Stomach smooth muscle (tissue), 2 donors: ENCODE data around the gene TGM2.
"Not testable (repeated sequence)": the region's sequence is repeated elsewhere in the genome, so short reads cannot be mapped to it uniquely, and the experiment has no call there.

Experiments
- H3K27ac ChIP-seq: one replicate; pipeline ENCODE4 v1.7.0; 2013; ENCODE audit warnings: mild to moderate bottlenecking, low read length, inconsistent platforms
- H3K27me3 ChIP-seq, 2 donors: one replicate each; pipeline ENCODE4 v1.7.0; 2013; ENCODE audit warnings: low read length in 2 of 2; ENCODE audit not compliant: insufficient read depth in 2 of 2, control insufficient read depth in 1 of 2
- H3K36me3 ChIP-seq, 2 donors: one replicate each; pipeline ENCODE4 v1.7.0; 2013; ENCODE audit warnings: low read length in 2 of 2; ENCODE audit not compliant: control insufficient read depth in 2 of 2, insufficient read depth in 2 of 2
- H3K4me1 ChIP-seq: one replicate; pipeline ENCODE4 v1.7.0; 2013; ENCODE audit warnings: low read length; ENCODE audit not compliant: control insufficient read depth, insufficient read depth
- H3K4me3 ChIP-seq, 2 donors: one replicate each; pipeline ENCODE4 v1.7.0; 2013; ENCODE audit warnings: low read length in 2 of 2
- H3K9ac ChIP-seq, 2 donors: one replicate each; pipeline ENCODE4 v1.7.0; 2013; ENCODE audit warnings: low read length in 2 of 2, mild to moderate bottlenecking in 1 of 2
- H3K9me3 ChIP-seq, 2 donors: one replicate each; pipeline ENCODE4 v1.7.0; 2013; ENCODE audit warnings: low read length in 2 of 2; ENCODE audit not compliant: control insufficient read depth in 2 of 2
- donor health status: healthy.
- donor health status: Pancreatic carcinoma.

The TGM2 gene

DNA sequence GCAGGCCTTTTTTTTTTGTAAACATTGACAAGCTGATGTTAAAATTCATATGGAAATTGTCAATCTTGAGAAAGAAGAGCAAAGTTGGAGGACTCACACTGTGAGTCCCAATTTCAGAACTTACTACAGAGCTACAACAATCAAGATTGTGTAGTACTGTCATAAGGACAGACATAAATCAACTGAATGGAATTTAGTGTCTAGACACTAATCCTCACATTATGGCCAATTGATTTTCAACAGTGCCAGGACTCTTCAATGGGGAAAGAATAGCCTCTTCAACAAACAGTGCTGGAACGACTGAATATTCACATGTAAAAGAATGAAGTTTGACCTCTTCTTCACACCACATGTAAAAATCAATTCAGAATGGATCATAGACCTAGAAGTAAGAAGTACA, 60.8 kb downstream of the TGM2 start:
- Histone ChIP-seq H3K27me3 (no peaks in the 10 kb centered on the region), H3K9me3 (no peaks in the 10 kb centered on the region), H3K9ac (no peak overlapping the region), H3K4me3 (no peak overlapping the region), H3K27ac (no peak overlapping the region), H3K4me1 (peaks cover 11% of the 10 kb centered on the region), H3K36me3 (no peaks in the 10 kb centered on the region)

DNA sequence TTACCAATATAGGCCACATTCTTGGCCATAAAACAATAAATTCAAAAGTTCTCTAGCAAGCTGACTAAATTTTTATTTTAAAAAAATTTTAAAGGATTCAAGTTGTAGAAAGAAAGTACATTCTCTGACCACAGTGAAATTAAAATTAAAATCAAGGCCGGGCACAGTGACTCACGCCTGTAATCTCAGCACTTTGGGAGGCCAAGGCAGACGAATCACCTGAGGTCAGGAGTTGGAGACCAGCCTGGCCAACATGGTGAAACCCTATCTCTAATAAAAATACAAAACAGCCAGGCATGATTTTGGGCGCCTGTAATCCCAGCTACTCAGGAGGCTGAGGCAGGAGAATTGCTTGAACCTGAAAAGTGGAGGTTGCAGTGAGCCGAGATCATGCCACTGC, 62.9 kb downstream of the TGM2 start:
- H3K4me1 ChIP-seq, H3K9ac ChIP-seq, H3K4me3 ChIP-seq, H3K9me3 ChIP-seq, H3K27me3 ChIP-seq, H3K36me3 ChIP-seq, H3K27ac ChIP-seq: not testable (repeated sequence)

DNA sequence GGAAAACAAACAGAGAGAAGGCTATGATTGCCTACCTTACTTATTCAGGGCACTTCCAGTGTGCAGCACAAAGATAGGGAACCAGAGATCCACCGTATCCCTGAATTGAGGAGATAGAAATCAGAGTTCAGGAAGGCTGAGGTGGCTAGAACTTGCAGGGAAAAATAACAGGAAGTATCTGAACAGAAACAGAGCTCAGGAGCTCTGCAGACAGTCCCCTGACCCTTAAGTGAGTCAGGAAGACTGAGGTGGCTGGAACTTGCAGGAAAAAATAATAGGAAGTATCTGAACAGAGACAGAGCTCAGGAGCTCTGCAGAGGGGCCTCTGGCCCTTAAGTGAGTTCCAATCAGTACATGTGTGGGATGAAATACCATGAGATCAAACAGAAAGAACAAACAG, 66.1 kb downstream of the TGM2 start:
- Histone ChIP-seq H3K9ac (no peak overlapping the region), H3K4me3 (no peak overlapping the region), H3K36me3 (no peaks in the 10 kb centered on the region), H3K4me1 (peaks cover 9% of the 10 kb centered on the region), H3K9me3 (no peaks in the 10 kb centered on the region), H3K27me3 (no peaks in the 10 kb centered on the region), H3K27ac (no peak overlapping the region)

DNA sequence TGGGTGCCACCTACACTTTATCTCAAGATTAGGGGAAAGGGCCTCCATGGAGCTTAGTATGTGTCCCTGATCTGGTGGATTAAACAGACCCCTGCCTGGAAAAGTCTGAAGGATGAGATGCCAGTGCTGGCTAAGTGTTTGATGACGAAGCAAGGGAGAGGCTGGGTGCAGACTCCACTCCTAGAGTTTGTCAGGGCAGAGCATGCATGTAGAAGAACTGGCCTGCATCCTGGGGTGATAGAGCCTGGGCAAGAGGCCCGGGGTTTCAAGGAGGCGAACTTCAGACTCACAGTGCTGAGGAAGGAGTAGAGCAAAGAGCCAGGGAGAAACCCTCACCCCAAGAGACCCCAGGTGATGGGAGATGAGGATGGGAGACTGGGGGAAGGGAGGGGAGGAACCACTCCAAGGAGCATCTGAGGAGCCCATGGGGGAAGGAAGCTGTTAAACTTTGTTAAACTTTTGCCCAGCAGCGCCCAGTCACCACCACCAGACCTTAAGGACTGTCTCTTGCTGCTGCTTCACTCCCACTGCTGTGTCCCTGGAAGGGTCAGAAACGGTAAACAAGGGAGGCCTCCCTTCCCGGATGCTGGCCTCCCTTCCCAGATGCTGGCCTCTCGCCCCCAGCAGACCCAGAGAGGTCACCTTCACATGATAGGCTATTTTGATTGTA, 69.9 kb downstream of the TGM2 start:
- Histone ChIP-seq H3K27ac (peak overlapping the region; percentile 49), H3K9ac (peak overlapping the region in 1 of 2 donors; percentile 5), H3K27me3 (no peaks in the 10 kb centered on the region), H3K36me3 (peaks cover 7% of the 10 kb centered on the region in 2 donors), H3K9me3 (no peaks in the 10 kb centered on the region), H3K4me1 (peaks cover 19% of the 10 kb centered on the region), H3K4me3 (no peak overlapping the region)

DNA sequence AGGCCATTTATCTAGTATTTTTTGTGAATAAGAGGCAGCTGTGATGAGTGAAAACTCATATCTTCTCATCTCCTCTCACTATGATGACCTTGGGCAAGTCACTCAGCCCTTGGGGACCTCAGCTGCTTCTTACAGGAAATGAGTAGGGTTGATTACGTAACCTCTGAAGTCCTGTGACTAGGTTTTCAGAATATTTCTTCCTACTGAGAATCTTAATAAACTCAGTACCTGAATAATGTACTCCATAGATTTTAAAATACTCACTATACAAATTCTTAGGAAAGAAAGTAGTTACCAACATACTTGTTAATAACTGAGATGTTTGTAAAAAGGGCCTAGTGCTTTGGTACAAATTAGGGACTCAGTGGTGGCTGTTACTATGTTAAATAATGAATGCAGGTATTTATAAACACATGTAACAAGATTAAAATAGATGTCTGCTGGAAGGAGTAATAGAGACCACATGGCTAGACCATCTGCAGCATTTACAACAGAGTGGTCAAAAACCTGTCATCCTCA, 70.6 kb downstream of the TGM2 start:
- Histone ChIP-seq H3K4me3 (peak overlapping the region in 1 of 2 donors; percentile 16), H3K27ac (peak overlapping the region; percentile 49), H3K9ac (peak overlapping the region in 1 of 2 donors; percentile 5), H3K36me3 (peaks cover 14 to 15% of the 10 kb centered on the region in 2 donors), H3K27me3 (no peaks in the 10 kb centered on the region), H3K9me3 (no peaks in the 10 kb centered on the region), H3K4me1 (peaks cover 26% of the 10 kb centered on the region)

- no peaks in the 10 kb centered on the region for H3K27me3 ChIP-seq
- H3K4me1 ChIP-seq = peaks cover 32% of the 10 kb centered on the region
- no peak overlapping the region for H3K4me3 ChIP-seq
- H3K36me3 ChIP-seq = peaks cover 16% of the 10 kb centered on the region in 2 donors
- no peak overlapping the region for H3K27ac ChIP-seq
- H3K9ac ChIP-seq = no peak overlapping the region
- H3K9me3 ChIP-seq = no peaks in the 10 kb centered on the region
Measured at GRCh38 chr20:38093641-38094077, 71.4 kb downstream of the TGM2 start.

DNA sequence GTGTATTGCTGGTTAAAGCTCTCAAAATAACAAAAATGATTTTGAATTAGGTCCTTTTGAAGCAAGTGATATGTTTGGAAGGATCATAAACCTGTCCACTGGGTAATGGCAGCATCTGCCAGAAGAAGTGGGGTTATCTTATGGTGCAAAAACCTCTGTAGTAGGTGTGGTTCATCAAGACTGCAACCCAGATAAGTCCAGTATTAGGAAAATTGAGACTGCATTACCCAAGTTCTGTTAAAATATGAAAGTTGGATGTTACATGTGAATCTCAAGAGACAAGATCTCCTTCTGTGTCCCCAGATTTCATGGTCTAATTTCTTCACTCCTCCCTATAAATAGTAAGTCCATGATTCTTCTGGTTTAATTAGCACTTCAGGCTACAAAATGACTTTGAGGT, 72.2 kb downstream of the TGM2 start:
- H3K9ac ChIP-seq = no peak overlapping the region
- H3K27ac ChIP-seq = no peak overlapping the region
- H3K36me3 ChIP-seq = peaks cover 17 to 21% of the 10 kb centered on the region in 2 donors
- H3K4me1 ChIP-seq = peaks cover 39% of the 10 kb centered on the region
- H3K27me3 ChIP-seq = no peaks in the 10 kb centered on the region
- no peak overlapping the region for H3K4me3 ChIP-seq
- H3K9me3 ChIP-seq = no peaks in the 10 kb centered on the region

- Histone ChIP-seq H3K27me3 (no peaks in the 10 kb centered on the region), H3K36me3 (peaks cover 20 to 21% of the 10 kb centered on the region in 2 donors), H3K27ac (no peak overlapping the region), H3K4me3 (no peak overlapping the region), H3K9ac (no peak overlapping the region), H3K9me3 (no peaks in the 10 kb centered on the region), H3K4me1 (peaks cover 39% of the 10 kb centered on the region)
Measured at GRCh38 chr20:38092260-38092857, 72.7 kb downstream of the TGM2 start.

- H3K4me3 ChIP-seq = peak overlapping the region; percentile 3 to 29
Measured at GRCh38 chr20:38091441-38092216, 73.4 kb downstream of the TGM2 start.

DNA sequence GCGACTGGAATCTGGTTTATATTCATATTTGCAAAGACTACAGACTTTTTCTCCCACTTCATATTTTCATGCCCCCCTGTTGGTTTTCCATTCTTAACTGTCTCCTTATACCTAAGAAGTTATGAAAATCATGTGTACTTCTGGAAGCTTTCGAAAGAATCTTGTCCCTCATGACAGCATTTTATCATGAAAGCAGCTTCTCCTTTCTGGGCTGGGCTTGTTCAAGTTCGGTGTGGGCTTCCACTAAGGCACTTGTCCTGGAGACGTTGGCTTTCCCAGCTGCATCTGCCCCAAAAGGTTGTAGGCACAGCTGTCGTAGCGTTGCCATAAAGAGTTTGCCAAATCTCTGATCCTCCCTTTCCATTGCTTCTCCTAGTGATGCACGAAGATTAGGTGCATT, 75.0 kb downstream of the TGM2 start:
- Histone ChIP-seq H3K4me3 (no peak overlapping the region), H3K27ac (peak overlapping the region; percentile 6), H3K9ac (no peak overlapping the region), H3K27me3 (no peaks in the 10 kb centered on the region), H3K36me3 (peaks cover 21 to 23% of the 10 kb centered on the region in 2 donors), H3K4me1 (peaks cover 48% of the 10 kb centered on the region), H3K9me3 (no peaks in the 10 kb centered on the region)

More at GRCh38 chr20:38091441-38092216, 73.4 kb downstream of the TGM2 start:
- peaks cover 20 to 21% of the 10 kb centered on the region in 2 donors for H3K36me3 ChIP-seq
- H3K4me1 ChIP-seq = peaks cover 39% of the 10 kb centered on the region
- peak overlapping the region; percentile 69 for H3K27ac ChIP-seq
- peak overlapping the region; percentile 24 to 36 for H3K9ac ChIP-seq
- H3K27me3 ChIP-seq = no peaks in the 10 kb centered on the region
- no peaks in the 10 kb centered on the region for H3K9me3 ChIP-seq
